ENCODE results near the gene PRORP.
"Not testable (repeated sequence)": the region's sequence is repeated elsewhere in the genome, so short reads cannot be mapped to it uniquely, and the experiment has no call there.

PRORP gene

GRCh38 chr14:35122696-35123387 lies 490 bp downstream of the PRORP start:
- peak overlapping the region; percentile 100 for H3K27ac Mint-ChIP-seq
- H3K27me3 Mint-ChIP-seq: no peaks in the 10 kb centered on the region
- H3K9me3 Mint-ChIP-seq: no peaks in the 10 kb centered on the region
- peak overlapping the region; percentile 97 for H3K4me3 Mint-ChIP-seq
- H3K4me1 Mint-ChIP-seq: peaks cover 68% of the 10 kb centered on the region
- H3K36me3 Mint-ChIP-seq: peaks cover 10% of the 10 kb centered on the region

DNA sequence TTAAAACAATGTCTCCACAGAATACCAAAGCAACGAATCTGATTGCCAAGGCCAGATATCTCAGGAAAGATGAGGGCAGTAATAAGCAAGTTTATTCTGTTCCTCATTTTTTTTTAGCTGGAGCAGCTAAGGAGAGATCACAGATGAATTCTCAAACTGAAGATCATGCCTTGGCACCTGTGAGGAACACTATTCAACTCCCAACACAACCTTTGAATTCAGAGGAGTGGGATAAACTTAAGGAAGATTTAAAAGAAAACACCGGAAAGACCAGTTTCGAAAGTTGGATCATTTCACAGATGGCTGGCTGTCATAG lies 994 bp downstream of the PRORP start:
- H3K9me3 Mint-ChIP-seq: no peaks in the 10 kb centered on the region
- H3K4me1 Mint-ChIP-seq: peaks cover 68% of the 10 kb centered on the region
- H3K4me3 Mint-ChIP-seq: peak overlapping the region; percentile 97
- peak overlapping the region; percentile 100 for H3K27ac Mint-ChIP-seq
- no peaks in the 10 kb centered on the region for H3K27me3 Mint-ChIP-seq
- peaks cover 12% of the 10 kb centered on the region for H3K36me3 Mint-ChIP-seq

DNA sequence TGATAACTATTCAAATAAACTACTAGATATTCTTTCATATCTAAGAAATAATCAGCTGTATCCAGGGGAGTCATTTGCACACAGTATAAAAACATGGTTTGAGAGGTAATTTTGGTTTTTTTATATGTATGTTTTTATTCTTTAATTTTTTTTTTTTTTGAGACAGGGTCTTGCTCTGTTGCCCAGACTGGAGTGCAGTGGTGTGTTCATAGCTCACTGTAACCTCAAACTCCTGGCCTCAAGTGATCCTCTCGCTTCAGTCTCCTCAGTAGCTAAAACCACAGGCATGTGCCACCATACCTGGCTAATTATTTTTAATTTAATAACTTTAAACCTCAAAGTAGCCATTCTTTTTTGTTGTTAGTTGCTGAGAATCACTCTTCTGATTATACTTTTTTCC lies 1.8 kb downstream of the PRORP start:
- H3K4me3 Mint-ChIP-seq: peak overlapping the region; percentile 97
- H3K27ac Mint-ChIP-seq: no peak overlapping the region
- H3K36me3 Mint-ChIP-seq: peaks cover 17% of the 10 kb centered on the region
- peaks cover 66% of the 10 kb centered on the region for H3K4me1 Mint-ChIP-seq
- H3K9me3 Mint-ChIP-seq: no peaks in the 10 kb centered on the region
- no peaks in the 10 kb centered on the region for H3K27me3 Mint-ChIP-seq

DNA sequence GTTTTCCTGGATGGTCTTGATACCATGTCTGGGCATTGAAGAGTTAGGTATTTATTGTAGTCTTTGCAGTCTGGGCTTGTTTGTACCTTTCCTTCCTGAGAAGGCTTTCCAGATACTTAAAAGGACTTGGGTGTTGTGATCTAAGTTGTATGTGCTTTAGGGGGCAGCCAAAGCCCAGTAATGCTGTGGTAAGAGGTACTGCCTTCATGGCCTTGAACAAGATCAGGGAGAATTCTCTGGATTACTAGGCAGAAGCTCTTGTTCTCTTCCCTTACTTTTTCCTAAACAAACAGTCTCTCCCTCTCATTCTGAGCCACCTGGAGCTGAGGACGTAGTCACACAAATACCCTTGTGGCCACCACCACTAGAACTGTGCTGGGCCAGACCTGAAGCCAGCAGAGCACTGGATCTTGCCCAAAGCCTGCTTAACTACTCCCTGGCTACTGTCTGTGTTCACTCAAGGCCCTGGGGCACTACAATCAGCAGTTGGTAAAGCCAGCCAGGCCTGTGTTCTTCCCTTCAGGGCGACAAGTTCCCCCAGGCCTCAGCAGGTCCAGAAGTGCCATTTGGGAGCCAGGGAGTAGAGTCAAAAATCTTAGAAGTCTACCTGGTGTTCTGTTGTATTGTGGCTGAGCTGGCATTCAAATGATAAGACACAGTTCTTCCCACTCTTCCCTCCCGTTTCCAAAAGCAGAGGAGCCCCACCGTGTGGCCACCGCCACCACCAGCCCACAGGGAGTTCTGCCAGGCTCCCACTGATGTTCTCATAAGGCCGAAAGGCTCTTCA lies 11.4 kb downstream of the PRORP start:
- peaks cover 21% of the 10 kb centered on the region for H3K4me1 Mint-ChIP-seq
- peak overlapping the region; percentile 43 for H3K27ac Mint-ChIP-seq
- no peaks in the 10 kb centered on the region for H3K27me3 Mint-ChIP-seq
- no peak overlapping the region for H3K4me3 Mint-ChIP-seq
- H3K36me3 Mint-ChIP-seq: peaks cover 16% of the 10 kb centered on the region
- H3K9me3 Mint-ChIP-seq: no peaks in the 10 kb centered on the region

GRCh38 chr14:35134329-35135123 lies 12.2 kb downstream of the PRORP start:
- Mint-ChIP-seq H3K4me1 (peaks cover 16% of the 10 kb centered on the region), H3K27me3 (no peaks in the 10 kb centered on the region), H3K9me3 (no peaks in the 10 kb centered on the region), H3K27ac (no peak overlapping the region), H3K4me3 (no peak overlapping the region), H3K36me3 (peaks cover 13% of the 10 kb centered on the region)

GRCh38 chr14:35138585-35138984 lies 16.2 kb downstream of the PRORP start:
- Mint-ChIP-seq H3K27ac (no peak overlapping the region), H3K36me3 (peaks cover 5% of the 10 kb centered on the region), H3K27me3 (no peaks in the 10 kb centered on the region), H3K9me3 (no peaks in the 10 kb centered on the region), H3K4me1 (peaks cover 22% of the 10 kb centered on the region), H3K4me3 (no peak overlapping the region)

DNA sequence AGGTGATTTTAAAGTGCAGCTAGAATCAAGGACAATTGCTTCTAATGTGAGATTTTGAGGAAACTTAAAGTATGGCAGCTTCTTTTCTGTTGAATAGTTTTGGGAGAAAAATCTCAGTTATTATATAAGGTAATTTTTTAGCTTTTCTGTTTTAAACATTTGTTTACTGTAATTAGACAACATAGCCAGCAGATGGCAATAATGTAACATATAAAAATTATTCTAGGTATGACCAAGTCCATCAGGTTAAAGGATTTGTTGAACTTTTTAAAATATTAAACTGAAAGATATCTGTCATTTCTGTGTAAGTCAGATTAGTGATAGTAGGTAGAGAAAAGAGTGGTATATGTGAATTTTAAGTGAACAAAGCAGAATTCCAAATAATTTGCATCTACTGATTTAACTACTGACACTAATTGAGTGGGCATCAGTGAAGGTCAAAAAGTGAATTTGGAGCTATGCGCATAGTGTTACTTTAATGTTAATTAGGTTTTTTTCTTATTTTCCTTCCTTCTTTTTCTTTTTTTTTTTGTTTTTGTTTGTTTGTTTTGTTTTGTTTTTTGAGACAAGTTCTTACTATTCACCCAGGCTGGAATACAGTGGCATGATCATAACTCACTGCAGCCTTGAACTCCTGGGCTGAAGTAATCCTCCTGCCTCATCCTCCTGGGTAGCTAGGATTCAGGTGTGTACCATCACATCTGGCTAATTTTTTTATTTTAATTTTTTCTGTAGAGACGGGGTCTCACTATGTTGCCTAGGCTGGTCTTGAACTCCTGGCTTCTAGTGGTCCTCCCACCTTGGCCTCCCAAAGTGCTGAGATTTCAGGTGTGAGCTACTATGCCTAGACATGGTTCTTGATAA lies 18.6 kb downstream of the PRORP start:
- Mint-ChIP-seq H3K4me3 (no peak overlapping the region), H3K27me3 (no peaks in the 10 kb centered on the region), H3K9me3 (no peaks in the 10 kb centered on the region), H3K27ac (peak overlapping the region; percentile 14), H3K36me3 (peaks cover 3% of the 10 kb centered on the region), H3K4me1 (peaks cover 23% of the 10 kb centered on the region)

DNA sequence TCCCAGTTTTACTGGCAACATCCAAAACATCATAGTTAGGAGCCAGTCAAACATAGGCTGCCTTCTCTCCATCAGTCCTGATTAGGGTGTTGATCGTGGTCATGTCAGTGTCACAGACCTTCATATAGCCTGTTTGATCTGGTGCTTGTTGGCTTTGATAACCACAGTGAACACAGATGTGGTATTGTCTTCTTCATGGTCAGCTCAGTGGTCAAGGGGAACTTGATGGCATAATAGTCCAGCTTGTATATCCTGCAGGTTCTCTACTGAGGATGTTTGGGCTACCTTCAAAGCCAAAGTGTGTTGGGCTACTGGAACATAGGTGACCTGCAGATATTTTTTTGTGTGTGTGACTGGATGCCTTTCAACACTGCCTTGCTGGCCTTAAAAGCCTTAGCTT lies 21.7 kb downstream of the PRORP start:
- H3K27ac Mint-ChIP-seq: no peak overlapping the region
- peaks cover 6% of the 10 kb centered on the region for H3K36me3 Mint-ChIP-seq
- H3K27me3 Mint-ChIP-seq: no peaks in the 10 kb centered on the region
- no peak overlapping the region for H3K4me3 Mint-ChIP-seq
- H3K9me3 Mint-ChIP-seq: no peaks in the 10 kb centered on the region
- peaks cover 17% of the 10 kb centered on the region for H3K4me1 Mint-ChIP-seq

- Mint-ChIP-seq H3K4me3 (no peak overlapping the region), H3K27ac (no peak overlapping the region), H3K36me3 (peaks cover 9% of the 10 kb centered on the region), H3K27me3 (no peaks in the 10 kb centered on the region), H3K9me3 (no peaks in the 10 kb centered on the region), H3K4me1 (peaks cover 16% of the 10 kb centered on the region)
Measured at GRCh38 chr14:35146711-35147149, 24.4 kb downstream of the PRORP start.

GRCh38 chr14:35147186-35147585 lies 24.8 kb downstream of the PRORP start:
- Mint-ChIP-seq H3K36me3 (peaks cover 9% of the 10 kb centered on the region), H3K27ac (no peak overlapping the region), H3K4me3 (no peak overlapping the region), H3K9me3 (no peaks in the 10 kb centered on the region), H3K27me3 (no peaks in the 10 kb centered on the region), H3K4me1 (peaks cover 16% of the 10 kb centered on the region)

GRCh38 chr14:35147711-35148110 lies 25.4 kb downstream of the PRORP start:
- no peaks in the 10 kb centered on the region for H3K27me3 Mint-ChIP-seq
- H3K9me3 Mint-ChIP-seq: no peaks in the 10 kb centered on the region
- H3K4me1 Mint-ChIP-seq: peaks cover 16% of the 10 kb centered on the region
- no peak overlapping the region for H3K27ac Mint-ChIP-seq
- peaks cover 9% of the 10 kb centered on the region for H3K36me3 Mint-ChIP-seq
- H3K4me3 Mint-ChIP-seq: no peak overlapping the region

GRCh38 chr14:35149239-35149638 lies 26.9 kb downstream of the PRORP start:
- Mint-ChIP-seq H3K36me3 (peaks cover 9% of the 10 kb centered on the region), H3K27ac (no peak overlapping the region), H3K9me3 (no peaks in the 10 kb centered on the region), H3K4me1 (peaks cover 25% of the 10 kb centered on the region), H3K27me3 (no peaks in the 10 kb centered on the region), H3K4me3 (no peak overlapping the region)

- not testable (repeated sequence) for H3K9me3 Mint-ChIP-seq, H3K27ac Mint-ChIP-seq, H3K27me3 Mint-ChIP-seq, H3K4me3 Mint-ChIP-seq, H3K36me3 Mint-ChIP-seq
- peaks cover 42% of the 10 kb centered on the region for H3K4me1 Mint-ChIP-seq
Measured at GRCh38 chr14:35152531-35152930, 30.2 kb downstream of the PRORP start.

- Mint-ChIP-seq H3K9me3 (no peaks in the 10 kb centered on the region), H3K36me3 (peaks cover 10% of the 10 kb centered on the region), H3K27ac (peak overlapping the region; percentile 46), H3K27me3 (no peaks in the 10 kb centered on the region), H3K4me3 (no peak overlapping the region), H3K4me1 (peaks cover 42% of the 10 kb centered on the region)
Measured at GRCh38 chr14:35154016-35154415, 31.7 kb downstream of the PRORP start.

GRCh38 chr14:35155962-35156361 lies 33.6 kb downstream of the PRORP start:
- Mint-ChIP-seq H3K36me3 (peaks cover 10% of the 10 kb centered on the region), H3K27ac (no peak overlapping the region), H3K4me3 (peak overlapping the region; percentile 30)

More at GRCh38 chr14:35155962-35156361, 33.6 kb downstream of the PRORP start:
- Mint-ChIP-seq H3K9me3 (no peaks in the 10 kb centered on the region), H3K27me3 (no peaks in the 10 kb centered on the region), H3K4me1 (peaks cover 50% of the 10 kb centered on the region)
